H1 (cell line): ENCODE data around the gene PCNX3.

ENCODE experiments used
- POLR2A ChIP-seq, 2 experiments: IDR thresholded peaks; 1 replicate in 1 of 2; 2 replicates in 1 of 2; pipeline ENCODE4 v1.6.1; 2011; ENCODE audit warnings: low read depth in 2 of 2, low read length in 2 of 2, mild to moderate bottlenecking in 2 of 2; ENCODE audit errors: control extremely low read depth in 1 of 2
- SUZ12 ChIP-seq: fragments of 200-600 bp; sonication (generic); IDR thresholded peaks from 2 replicates; pipeline ENCODE4 v1.6.1; 2012; ENCODE audit warnings: mild to moderate bottlenecking, inconsistent platforms, low read length, moderate library complexity, mixed read lengths
- USF2 ChIP-seq: IDR thresholded peaks from 2 replicates; pipeline ENCODE4 v1.6.1; 2011; ENCODE audit warnings: low read length, improper control_type of control experiment
- TF ChIP-seq, protein P1 (sequence below): IDR thresholded peaks from 2 replicates; pipeline ENCODE4 v1.6.1; 2012; ENCODE audit warnings: inconsistent platforms

- TF ChIP-seq USF2 (no peak), SUZ12 (no peak), POLR2A (IDR thresholded peaks at IDR 0.05; ENCODE audit: control extremely low read depth in 1 of 2, low read depth in 2 of 2, low read length in 2 of 2) (no peak)
- TF ChIP-seq, protein P1, sequence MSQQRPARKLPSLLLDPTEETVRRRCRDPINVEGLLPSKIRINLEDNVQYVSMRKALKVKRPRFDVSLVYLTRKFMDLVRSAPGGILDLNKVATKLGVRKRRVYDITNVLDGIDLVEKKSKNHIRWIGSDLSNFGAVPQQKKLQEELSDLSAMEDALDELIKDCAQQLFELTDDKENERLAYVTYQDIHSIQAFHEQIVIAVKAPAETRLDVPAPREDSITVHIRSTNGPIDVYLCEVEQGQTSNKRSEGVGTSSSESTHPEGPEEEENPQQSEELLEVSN: no peak
Observed at GRCh38 chr11:65607614-65608426, 7.8 kb upstream of the PCNX3 start.
